K562 (cell line): ENCODE data around the gene SP6. TPM values are rescaled to one million over a fixed set of nuclear protein-coding genes. Genes with fewer than 3 reads are reported as not detected.

Source experiments
- ATF7 ChIP-seq: fragments of 450-650 bp; IDR thresholded peaks from 2 replicates; pipeline ENCODE4 v1.7.1; 2014; ENCODE audit warnings: mild to moderate bottlenecking, moderate library complexity
- JUN ChIP-seq, 2 experiments: sonication (generic) in 1 of 2; formaldehyde crosslinking in 1 of 2; IDR thresholded peaks; 2 replicates each; pipeline versions ENCODE4 v1.6.1 to v1.8.0; 2012 to 2022; ENCODE audit warnings: borderline replicate concordance in 2 of 2, mild to moderate bottlenecking in 2 of 2, improper control_type of control experiment in 1 of 2, low read depth in 1 of 2, low read length in 1 of 2, missing genetic modification reagents in 1 of 2
- MAZ ChIP-seq, 2 experiments: fragments of 450-650 bp in 1 of 2; sonication (generic) in 1 of 2; formaldehyde crosslinking; IDR thresholded peaks in 1 of 2; conservative IDR thresholded peaks in 1 of 2; 2 replicates each; pipeline versions ENCODE4 v1.4.0 to v1.5.0; 2020; ENCODE audit warnings: mild to moderate bottlenecking in 1 of 2, missing genetic modification reagents in 1 of 2
- POLR2A ChIP-seq: fragments of 450-650 bp; conservative IDR thresholded peaks from 2 replicates; pipeline ENCODE4 v1.6.1; 2016
- TEAD1 ChIP-seq, 2 experiments: fragments of 450-650 bp in 1 of 2; sonication (generic) in 1 of 2; formaldehyde crosslinking; IDR thresholded peaks; 2 replicates each; pipeline versions ENCODE4 v1.4.0 to v1.8.0; 2020 to 2022; ENCODE audit warnings: mild to moderate bottlenecking in 2 of 2, missing genetic modification reagents in 1 of 2
- ZNF316 ChIP-seq: fragments of 450-650 bp; IDR thresholded peaks from 2 replicates; pipeline ENCODE4 v1.6.1; 2016
- ZNF57 ChIP-seq: fragments of 450-650 bp; formaldehyde crosslinking; IDR thresholded peaks from 2 replicates; pipeline ENCODE4 v1.4.0; 2020; ENCODE audit warnings: mild to moderate bottlenecking, moderate library complexity
- ZNF766 ChIP-seq: fragments of 200-800 bp; sonication (Bioruptor generic); conservative IDR thresholded peaks from 2 replicates; pipeline ENCODE4 v1.6.1; 2016; ENCODE audit warnings: missing genetic modification characterization, missing compliant biosample characterization
- polyA plus RNA-seq, 8 experiments: library from polyadenylated mRNA; depleted of rRNA in 4 of 8; stranded (reverse) in 5 of 8; unstranded in 3 of 8; fragments of >200 nt; fragmentation: Nextera tagmentation in 2 of 8; fragmentation: Illumina TruSeq in 1 of 8; extraction: Ambion mirVana in 2 of 8; extraction: Trizol in 1 of 8; gene quantifications; 2 replicates each; pipeline versions ENCODE4 v1.2.1 to v1.2.3, GENCODE V29; 2011 to 2014; ENCODE audit warnings: inconsistent platforms in 1 of 8, missing spikeins in 1 of 8
- total RNA-seq, 7 experiments: library from RNA; depleted of rRNA in 6 of 7; stranded (reverse); fragments of >200 nt in 6 of 7; fragmentation: Illumina TruSeq in 2 of 7; extraction: Trizol in 2 of 7; gene quantifications; 2 replicates each; pipeline versions ENCODE4 v1.2.1 to v1.2.3, GENCODE V29; 2011 to 2021; ENCODE audit warnings: low replicate concordance in 1 of 7
- TF ChIP-seq, protein P1 (sequence below): fragments of 450-650 bp; IDR thresholded peaks from 2 replicates; pipeline ENCODE4 v1.6.1; 2016; ENCODE audit warnings: mild to moderate bottlenecking, moderate library complexity
- TF ChIP-seq, protein P2 (sequence below), 2 experiments: IDR thresholded peaks; 2 replicates each; pipeline ENCODE4 v1.6.1; 2011; ENCODE audit warnings: borderline replicate concordance in 1 of 2, control low read depth in 1 of 2, low read depth in 1 of 2, low read length in 1 of 2, mild to moderate bottlenecking in 1 of 2, mixed read lengths in 1 of 2, moderate library complexity in 1 of 2; ENCODE audit not compliant: insufficient read depth in 1 of 2, insufficient read length in 1 of 2, poor library complexity in 1 of 2, severe bottlenecking in 1 of 2; ENCODE audit errors: extremely low read depth in 1 of 2

Gene SP6
- total and polyA plus RNA-seq, 9 of the 15 experiments (the other 6 are each of a cell fraction or from before 2014, with no cell fraction given), result 0.11 to 7.9 (median 2.2) TPM

- TF ChIP-seq ZNF766 (CRISPR knock-in tag) (no peak), MAZ (CRISPR knock-in tag; conservative IDR thresholded peaks at IDR 0.05 in 1 of 2, IDR thresholded peaks at IDR 0.05 in 1 of 2) (peak; percentile 98), ATF7 (peak; percentile 98), ZNF316 (no peak), POLR2A (peak; percentile 69; the same call in 1 of the 2 replicates), TEAD1 (CRISPR knock-in tag; IDR thresholded peaks at IDR 0.05) (0 out of 4 replicates have a peak, but pooled peaks of 1 of the 2 experiments have one; percentile 40), JUN (IDR thresholded peaks at IDR 0.05; ENCODE audit: borderline replicate concordance, low read depth, low read length) (no peak), JUN (CRISPR knock-in tag; IDR thresholded peaks at IDR 0.05; ENCODE audit: borderline replicate concordance) (0 out of 2 replicates have a peak, but pooled peaks have one; percentile 42), ZNF57 (CRISPR knock-in tag) (no peak)
- TF ChIP-seq, protein P1, sequence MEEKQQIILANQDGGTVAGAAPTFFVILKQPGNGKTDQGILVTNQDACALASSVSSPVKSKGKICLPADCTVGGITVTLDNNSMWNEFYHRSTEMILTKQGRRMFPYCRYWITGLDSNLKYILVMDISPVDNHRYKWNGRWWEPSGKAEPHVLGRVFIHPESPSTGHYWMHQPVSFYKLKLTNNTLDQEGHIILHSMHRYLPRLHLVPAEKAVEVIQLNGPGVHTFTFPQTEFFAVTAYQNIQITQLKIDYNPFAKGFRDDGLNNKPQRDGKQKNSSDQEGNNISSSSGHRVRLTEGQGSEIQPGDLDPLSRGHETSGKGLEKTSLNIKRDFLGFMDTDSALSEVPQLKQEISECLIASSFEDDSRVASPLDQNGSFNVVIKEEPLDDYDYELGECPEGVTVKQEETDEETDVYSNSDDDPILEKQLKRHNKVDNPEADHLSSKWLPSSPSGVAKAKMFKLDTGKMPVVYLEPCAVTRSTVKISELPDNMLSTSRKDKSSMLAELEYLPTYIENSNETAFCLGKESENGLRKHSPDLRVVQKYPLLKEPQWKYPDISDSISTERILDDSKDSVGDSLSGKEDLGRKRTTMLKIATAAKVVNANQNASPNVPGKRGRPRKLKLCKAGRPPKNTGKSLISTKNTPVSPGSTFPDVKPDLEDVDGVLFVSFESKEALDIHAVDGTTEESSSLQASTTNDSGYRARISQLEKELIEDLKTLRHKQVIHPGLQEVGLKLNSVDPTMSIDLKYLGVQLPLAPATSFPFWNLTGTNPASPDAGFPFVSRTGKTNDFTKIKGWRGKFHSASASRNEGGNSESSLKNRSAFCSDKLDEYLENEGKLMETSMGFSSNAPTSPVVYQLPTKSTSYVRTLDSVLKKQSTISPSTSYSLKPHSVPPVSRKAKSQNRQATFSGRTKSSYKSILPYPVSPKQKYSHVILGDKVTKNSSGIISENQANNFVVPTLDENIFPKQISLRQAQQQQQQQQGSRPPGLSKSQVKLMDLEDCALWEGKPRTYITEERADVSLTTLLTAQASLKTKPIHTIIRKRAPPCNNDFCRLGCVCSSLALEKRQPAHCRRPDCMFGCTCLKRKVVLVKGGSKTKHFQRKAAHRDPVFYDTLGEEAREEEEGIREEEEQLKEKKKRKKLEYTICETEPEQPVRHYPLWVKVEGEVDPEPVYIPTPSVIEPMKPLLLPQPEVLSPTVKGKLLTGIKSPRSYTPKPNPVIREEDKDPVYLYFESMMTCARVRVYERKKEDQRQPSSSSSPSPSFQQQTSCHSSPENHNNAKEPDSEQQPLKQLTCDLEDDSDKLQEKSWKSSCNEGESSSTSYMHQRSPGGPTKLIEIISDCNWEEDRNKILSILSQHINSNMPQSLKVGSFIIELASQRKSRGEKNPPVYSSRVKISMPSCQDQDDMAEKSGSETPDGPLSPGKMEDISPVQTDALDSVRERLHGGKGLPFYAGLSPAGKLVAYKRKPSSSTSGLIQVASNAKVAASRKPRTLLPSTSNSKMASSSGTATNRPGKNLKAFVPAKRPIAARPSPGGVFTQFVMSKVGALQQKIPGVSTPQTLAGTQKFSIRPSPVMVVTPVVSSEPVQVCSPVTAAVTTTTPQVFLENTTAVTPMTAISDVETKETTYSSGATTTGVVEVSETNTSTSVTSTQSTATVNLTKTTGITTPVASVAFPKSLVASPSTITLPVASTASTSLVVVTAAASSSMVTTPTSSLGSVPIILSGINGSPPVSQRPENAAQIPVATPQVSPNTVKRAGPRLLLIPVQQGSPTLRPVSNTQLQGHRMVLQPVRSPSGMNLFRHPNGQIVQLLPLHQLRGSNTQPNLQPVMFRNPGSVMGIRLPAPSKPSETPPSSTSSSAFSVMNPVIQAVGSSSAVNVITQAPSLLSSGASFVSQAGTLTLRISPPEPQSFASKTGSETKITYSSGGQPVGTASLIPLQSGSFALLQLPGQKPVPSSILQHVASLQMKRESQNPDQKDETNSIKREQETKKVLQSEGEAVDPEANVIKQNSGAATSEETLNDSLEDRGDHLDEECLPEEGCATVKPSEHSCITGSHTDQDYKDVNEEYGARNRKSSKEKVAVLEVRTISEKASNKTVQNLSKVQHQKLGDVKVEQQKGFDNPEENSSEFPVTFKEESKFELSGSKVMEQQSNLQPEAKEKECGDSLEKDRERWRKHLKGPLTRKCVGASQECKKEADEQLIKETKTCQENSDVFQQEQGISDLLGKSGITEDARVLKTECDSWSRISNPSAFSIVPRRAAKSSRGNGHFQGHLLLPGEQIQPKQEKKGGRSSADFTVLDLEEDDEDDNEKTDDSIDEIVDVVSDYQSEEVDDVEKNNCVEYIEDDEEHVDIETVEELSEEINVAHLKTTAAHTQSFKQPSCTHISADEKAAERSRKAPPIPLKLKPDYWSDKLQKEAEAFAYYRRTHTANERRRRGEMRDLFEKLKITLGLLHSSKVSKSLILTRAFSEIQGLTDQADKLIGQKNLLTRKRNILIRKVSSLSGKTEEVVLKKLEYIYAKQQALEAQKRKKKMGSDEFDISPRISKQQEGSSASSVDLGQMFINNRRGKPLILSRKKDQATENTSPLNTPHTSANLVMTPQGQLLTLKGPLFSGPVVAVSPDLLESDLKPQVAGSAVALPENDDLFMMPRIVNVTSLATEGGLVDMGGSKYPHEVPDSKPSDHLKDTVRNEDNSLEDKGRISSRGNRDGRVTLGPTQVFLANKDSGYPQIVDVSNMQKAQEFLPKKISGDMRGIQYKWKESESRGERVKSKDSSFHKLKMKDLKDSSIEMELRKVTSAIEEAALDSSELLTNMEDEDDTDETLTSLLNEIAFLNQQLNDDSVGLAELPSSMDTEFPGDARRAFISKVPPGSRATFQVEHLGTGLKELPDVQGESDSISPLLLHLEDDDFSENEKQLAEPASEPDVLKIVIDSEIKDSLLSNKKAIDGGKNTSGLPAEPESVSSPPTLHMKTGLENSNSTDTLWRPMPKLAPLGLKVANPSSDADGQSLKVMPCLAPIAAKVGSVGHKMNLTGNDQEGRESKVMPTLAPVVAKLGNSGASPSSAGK, result no peak
- TF ChIP-seq, protein P2, sequence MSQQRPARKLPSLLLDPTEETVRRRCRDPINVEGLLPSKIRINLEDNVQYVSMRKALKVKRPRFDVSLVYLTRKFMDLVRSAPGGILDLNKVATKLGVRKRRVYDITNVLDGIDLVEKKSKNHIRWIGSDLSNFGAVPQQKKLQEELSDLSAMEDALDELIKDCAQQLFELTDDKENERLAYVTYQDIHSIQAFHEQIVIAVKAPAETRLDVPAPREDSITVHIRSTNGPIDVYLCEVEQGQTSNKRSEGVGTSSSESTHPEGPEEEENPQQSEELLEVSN (IDR thresholded peaks at IDR 0.05; ENCODE audit: borderline replicate concordance in 1 of 2, extremely low read depth in 1 of 2, insufficient read depth in 1 of 2, insufficient read length in 1 of 2, low read depth in 1 of 2, low read length in 1 of 2, poor library complexity in 1 of 2, severe bottlenecking in 1 of 2), result peak; percentile 27 to 59
Observed at GRCh38 chr17:47895856-47896671, 45.1 kb upstream of the SP6 start, which contains the start of gene SP2 (continued).
